ENCODE measurements around the gene ZNF286A.
"Not testable (repeated sequence)": the region's sequence is repeated elsewhere in the genome, so short reads cannot be mapped to it uniquely, and the experiment has no call there.

- TF ChIP-seq POLR2A (IDR thresholded peaks at IDR 0.05): peak in 1 of 2 donors; percentile 78
- not testable (repeated sequence) for TF ChIP-seq CTCF (IDR thresholded peaks at IDR 0.05)
Observed at GRCh38 chr17:15699413-15699924, at the start of gene ZNF286A.
